ENCODE measurements around the gene RERG. TPM values are rescaled to one million over a fixed set of nuclear protein-coding genes. Genes with fewer than 3 reads are reported as not detected.

The RERG gene
- total and polyA plus RNA-seq, 2 of the 4 experiments (the other 2 are of a cell fraction) = not detected

DNA sequence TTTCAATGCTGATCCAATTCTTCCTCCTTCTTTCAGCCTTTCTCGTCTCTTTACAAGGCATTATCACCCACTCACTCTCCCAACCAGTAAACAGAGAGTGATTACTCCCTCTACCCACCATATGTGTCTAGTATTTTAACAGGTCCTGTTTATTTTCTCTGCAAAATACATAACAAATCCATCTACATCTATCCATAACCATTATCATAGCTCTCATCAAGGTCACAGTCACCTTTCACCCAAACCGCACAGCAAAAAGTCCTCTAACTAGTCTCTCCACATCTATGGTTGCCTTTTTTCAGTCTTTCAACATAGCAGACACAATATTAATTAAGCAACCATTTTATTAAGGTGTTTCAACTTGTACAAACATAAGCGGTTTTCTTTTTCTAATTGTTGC, 21.9 kb upstream of the RERG start:
- BruUV-seq (replicated peaks) = no TSS peak
- Histone ChIP-seq H4K91ac (ENCODE audit: insufficient read depth, low read depth, low read length) (no peak overlapping the region), H3K79me1 (ENCODE audit: low read depth in 1 of 2, low read length in 2 of 2) (no peaks in the 10 kb centered on the region), H2BK120ac (ENCODE audit: low read depth, low read length) (no peak overlapping the region), H4K5ac (ENCODE audit: low read depth, low read length) (no peak overlapping the region), H3K56ac (ENCODE audit: extremely low read depth, insufficient read depth, low read length) (no peak overlapping the region), H3K9ac (ENCODE audit: low read depth, low read length) (no peak overlapping the region), H2BK5ac (ENCODE audit: low read depth, low read length, poor library complexity, severe bottlenecking) (no peak overlapping the region), H3K9me1 (ENCODE audit: insufficient read depth, low read length) (no peaks in the 10 kb centered on the region), H3K27me3 (ENCODE audit: control insufficient read depth, insufficient read depth, low read length) (no peaks in the 10 kb centered on the region), H3K4me3 (ENCODE audit: insufficient read depth, low read depth, low read length) (no peak overlapping the region), H3K4ac (ENCODE audit: low read depth, low read length) (no peak overlapping the region), H3K23ac (ENCODE audit: low read depth, low read length) (no peak overlapping the region), H3K27ac (ENCODE audit: insufficient read depth, low read length) (no peak overlapping the region), H2AFZ (replicated peaks; ENCODE audit: low read length, poor library complexity) (no peak overlapping the region), H4K20me1 (ENCODE audit: insufficient read depth, low read length) (no peaks in the 10 kb centered on the region), H2AK9ac (replicated peaks; ENCODE audit: low read depth, low read length, poor library complexity) (no peak overlapping the region), H2BK20ac (ENCODE audit: low read depth, low read length) (no peak overlapping the region), H3K9me3 (ENCODE audit: control insufficient read depth, insufficient read depth, low read length) (no peaks in the 10 kb centered on the region), H3K4me2 (ENCODE audit: low read depth, low read length) (no peak overlapping the region), H3K36me3 (ENCODE audit: control insufficient read depth, insufficient read depth, low read length) (no peaks in the 10 kb centered on the region), H2AK5ac (ENCODE audit: low read depth, low read length) (no peak overlapping the region), H2BK15ac (ENCODE audit: low read depth, low read length) (no peak overlapping the region), H4K8ac (ENCODE audit: low read depth in 2 of 2, low read length in 2 of 2) (no peak overlapping the region), H3K18ac (ENCODE audit: low read depth, low read length) (no peak overlapping the region), H3K14ac (replicated peaks; ENCODE audit: low read depth, low read length) (no peak overlapping the region), H3K4me1 (ENCODE audit: control insufficient read depth, insufficient read depth, low read length) (no peaks in the 10 kb centered on the region)
- ChIA-PET CTCF (interaction anchor here (0.6 to 0.7 kb wide), 2 partner anchors 22 to 614 kb away, joined by 3 to 5 read pairs; partner anchors contain the start of gene RERG), POLR2A (ENCODE audit: unreplicated experiment) (interaction anchor here (0.5 kb wide), 1 partner anchor 14 kb away, joined by 3 read pairs; no protein-coding TSS in a partner anchor)
- DNase-seq (no peak), ATAC-seq (ENCODE audit: low read depth) (no peak)
- in situ Hi-C loops (cut with MboI; ENCODE audit: low sequenced_read_pairs) (no loop called here), intact Hi-C loops (cut with micrococcal nuclease) (no loop called here), dilution Hi-C loops (cut with HindIII; ENCODE audit: low sequenced_read_pairs, unreplicated experiment) (no loop called here)
- no peak for TF ChIP-seq RCOR1 (IDR thresholded peaks at IDR 0.05; ENCODE audit: insufficient replicate concordance, low read length)
- TF ChIP-seq NFE2L2 (IDR thresholded peaks at IDR 0.05; ENCODE audit: low read depth, low read length) = no peak
- TF ChIP-seq, protein P1, sequence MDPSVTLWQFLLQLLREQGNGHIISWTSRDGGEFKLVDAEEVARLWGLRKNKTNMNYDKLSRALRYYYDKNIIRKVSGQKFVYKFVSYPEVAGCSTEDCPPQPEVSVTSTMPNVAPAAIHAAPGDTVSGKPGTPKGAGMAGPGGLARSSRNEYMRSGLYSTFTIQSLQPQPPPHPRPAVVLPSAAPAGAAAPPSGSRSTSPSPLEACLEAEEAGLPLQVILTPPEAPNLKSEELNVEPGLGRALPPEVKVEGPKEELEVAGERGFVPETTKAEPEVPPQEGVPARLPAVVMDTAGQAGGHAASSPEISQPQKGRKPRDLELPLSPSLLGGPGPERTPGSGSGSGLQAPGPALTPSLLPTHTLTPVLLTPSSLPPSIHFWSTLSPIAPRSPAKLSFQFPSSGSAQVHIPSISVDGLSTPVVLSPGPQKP (IDR thresholded peaks at IDR 0.05; ENCODE audit: borderline replicate concordance, low read depth, low read length) = no peak
- TF ChIP-seq BHLHE40 (IDR thresholded peaks at IDR 0.05; ENCODE audit: low read depth, low read length) = no peak
- no peak for TF ChIP-seq SMC3 (IDR thresholded peaks at IDR 0.05; ENCODE audit: low read depth, low read length)
- no peak for TF ChIP-seq RAD21 (IDR thresholded peaks at IDR 0.05; ENCODE audit: low read length)
- TF ChIP-seq MAZ (IDR thresholded peaks at IDR 0.05; ENCODE audit: borderline replicate concordance, low read depth, low read length) = no peak
- TF ChIP-seq RFX5 (IDR thresholded peaks at IDR 0.05; ENCODE audit: low read depth, low read length) = no peak
- TF ChIP-seq, protein P2, sequence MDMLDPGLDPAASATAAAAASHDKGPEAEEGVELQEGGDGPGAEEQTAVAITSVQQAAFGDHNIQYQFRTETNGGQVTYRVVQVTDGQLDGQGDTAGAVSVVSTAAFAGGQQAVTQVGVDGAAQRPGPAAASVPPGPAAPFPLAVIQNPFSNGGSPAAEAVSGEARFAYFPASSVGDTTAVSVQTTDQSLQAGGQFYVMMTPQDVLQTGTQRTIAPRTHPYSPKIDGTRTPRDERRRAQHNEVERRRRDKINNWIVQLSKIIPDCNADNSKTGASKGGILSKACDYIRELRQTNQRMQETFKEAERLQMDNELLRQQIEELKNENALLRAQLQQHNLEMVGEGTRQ (IDR thresholded peaks at IDR 0.05; ENCODE audit: low read depth, low read length) = no peak
- no peak for TF ChIP-seq MXI1 (IDR thresholded peaks at IDR 0.05; ENCODE audit: borderline replicate concordance, low read depth, low read length)
- no peak for TF ChIP-seq CEBPB (IDR thresholded peaks at IDR 0.05; ENCODE audit: low read depth, low read length)
- WGBS, 2 experiments (ENCODE audit: extremely low coverage in 2 of 2, insufficient read length in 1 of 2) = 73% methylated on average over 2 of the region's 3 CpGs; no CpG with 5 or more reads in 1 of the 2 experiments

All from IMR-90 (cell line).